Tibial nerve (tissue), 4 donors: ENCODE results near the gene DUS3L.
A peak's percentile ranks its signal among the peaks of the same experiment; 100 is the strongest.

Experiments used
- CTCF ChIP-seq, 5 experiments: fragments of 200-600 bp in 3 of 5; fragments of 450-650 bp in 2 of 5; sonication (generic) in 3 of 5; IDR thresholded peaks; one replicate each; pipeline ENCODE4 v1.5.1; 2016 to 2019; ENCODE audit warnings: antibody characterized with exemption in 5 of 5, mild to moderate bottlenecking in 3 of 5, moderate library complexity in 2 of 5
- EP300 ChIP-seq, 2 donors: sonication (generic); formaldehyde crosslinking; IDR thresholded peaks; one replicate each; pipeline ENCODE4 v1.6.1; 2017; ENCODE audit warnings: antibody characterized with exemption in 2 of 2, mild to moderate bottlenecking in 1 of 2

GRCh38 chr19:5805462-5806132, 14.6 kb upstream of the DUS3L start:
- TF ChIP-seq CTCF (IDR thresholded peaks at IDR 0.05) (peak; percentile 34 to 57 (median 56)), EP300 (IDR thresholded peaks at IDR 0.05) (no peak)
